ENCODE data around the gene NCCRP1.

Gene NCCRP1

GRCh38 chr19:39171479-39172465, 25.0 kb upstream of the NCCRP1 start:
- no peak overlapping the region for H3K4me3 ChIP-seq (ENCODE audit: low read depth, low read length)
- TF ChIP-seq, protein P1, sequence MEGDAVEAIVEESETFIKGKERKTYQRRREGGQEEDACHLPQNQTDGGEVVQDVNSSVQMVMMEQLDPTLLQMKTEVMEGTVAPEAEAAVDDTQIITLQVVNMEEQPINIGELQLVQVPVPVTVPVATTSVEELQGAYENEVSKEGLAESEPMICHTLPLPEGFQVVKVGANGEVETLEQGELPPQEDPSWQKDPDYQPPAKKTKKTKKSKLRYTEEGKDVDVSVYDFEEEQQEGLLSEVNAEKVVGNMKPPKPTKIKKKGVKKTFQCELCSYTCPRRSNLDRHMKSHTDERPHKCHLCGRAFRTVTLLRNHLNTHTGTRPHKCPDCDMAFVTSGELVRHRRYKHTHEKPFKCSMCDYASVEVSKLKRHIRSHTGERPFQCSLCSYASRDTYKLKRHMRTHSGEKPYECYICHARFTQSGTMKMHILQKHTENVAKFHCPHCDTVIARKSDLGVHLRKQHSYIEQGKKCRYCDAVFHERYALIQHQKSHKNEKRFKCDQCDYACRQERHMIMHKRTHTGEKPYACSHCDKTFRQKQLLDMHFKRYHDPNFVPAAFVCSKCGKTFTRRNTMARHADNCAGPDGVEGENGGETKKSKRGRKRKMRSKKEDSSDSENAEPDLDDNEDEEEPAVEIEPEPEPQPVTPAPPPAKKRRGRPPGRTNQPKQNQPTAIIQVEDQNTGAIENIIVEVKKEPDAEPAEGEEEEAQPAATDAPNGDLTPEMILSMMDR (IDR thresholded peaks at IDR 0.05; ENCODE audit: low read depth, low read length): no peak

GRCh38 chr19:39172700-39173501, 23.9 kb upstream of the NCCRP1 start:
- TF ChIP-seq, protein P1 (IDR thresholded peaks at IDR 0.05; ENCODE audit: low read depth, low read length): no peak

DNA sequence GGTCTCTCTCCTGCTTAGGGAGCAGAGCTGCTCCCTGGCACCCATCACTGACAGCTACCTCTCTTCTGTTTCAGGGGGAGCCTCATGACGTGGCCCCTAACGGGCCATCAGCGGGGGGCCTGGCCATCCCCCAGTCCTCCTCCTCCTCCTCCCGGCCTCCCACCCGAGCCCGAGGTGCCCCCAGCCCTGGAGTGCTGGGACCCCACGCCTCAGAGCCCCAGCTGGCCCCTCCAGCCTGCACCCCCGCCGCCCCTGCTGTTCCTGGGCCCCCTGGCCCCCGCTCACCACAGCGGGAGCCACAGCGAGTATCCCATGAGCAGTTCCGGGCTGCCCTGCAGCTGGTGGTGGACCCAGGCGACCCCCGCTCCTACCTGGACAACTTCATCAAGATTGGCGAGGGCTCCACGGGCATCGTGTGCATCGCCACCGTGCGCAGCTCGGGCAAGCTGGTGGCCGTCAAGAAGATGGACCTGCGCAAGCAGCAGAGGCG, 23.2 kb upstream of the NCCRP1 start:
- TF ChIP-seq, protein P1 (IDR thresholded peaks at IDR 0.05; ENCODE audit: low read depth, low read length): no peak
- no peak overlapping the region for H3K4me3 ChIP-seq (ENCODE audit: low read depth, low read length)

More at GRCh38 chr19:39172700-39173501, 23.9 kb upstream of the NCCRP1 start:
- H3K4me3 ChIP-seq (ENCODE audit: low read depth, low read length): no peak overlapping the region

DNA sequence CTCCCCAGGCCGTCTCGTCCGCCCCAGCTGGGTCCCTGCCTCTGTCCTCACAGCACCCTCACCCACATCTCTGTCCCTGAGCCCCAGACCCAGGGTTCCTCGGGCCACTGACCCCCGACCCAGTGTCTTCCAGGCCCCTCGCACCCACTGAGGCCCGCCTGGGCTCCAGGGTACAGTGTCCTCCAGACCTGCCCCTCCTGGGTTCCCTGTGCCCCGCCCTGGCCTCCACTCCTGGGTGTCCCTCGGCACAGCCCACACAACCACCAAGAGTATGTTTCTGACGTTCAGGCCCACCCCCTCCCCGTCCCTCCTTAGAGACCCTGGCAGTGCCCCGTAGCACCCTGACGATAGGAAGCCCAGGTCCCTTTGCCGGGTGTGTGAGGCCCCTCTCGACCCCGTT, 22.6 kb upstream of the NCCRP1 start:
- TF ChIP-seq, protein P1 (IDR thresholded peaks at IDR 0.05; ENCODE audit: low read depth, low read length): no peak
- H3K4me3 ChIP-seq (ENCODE audit: low read depth, low read length): no peak overlapping the region

DNA sequence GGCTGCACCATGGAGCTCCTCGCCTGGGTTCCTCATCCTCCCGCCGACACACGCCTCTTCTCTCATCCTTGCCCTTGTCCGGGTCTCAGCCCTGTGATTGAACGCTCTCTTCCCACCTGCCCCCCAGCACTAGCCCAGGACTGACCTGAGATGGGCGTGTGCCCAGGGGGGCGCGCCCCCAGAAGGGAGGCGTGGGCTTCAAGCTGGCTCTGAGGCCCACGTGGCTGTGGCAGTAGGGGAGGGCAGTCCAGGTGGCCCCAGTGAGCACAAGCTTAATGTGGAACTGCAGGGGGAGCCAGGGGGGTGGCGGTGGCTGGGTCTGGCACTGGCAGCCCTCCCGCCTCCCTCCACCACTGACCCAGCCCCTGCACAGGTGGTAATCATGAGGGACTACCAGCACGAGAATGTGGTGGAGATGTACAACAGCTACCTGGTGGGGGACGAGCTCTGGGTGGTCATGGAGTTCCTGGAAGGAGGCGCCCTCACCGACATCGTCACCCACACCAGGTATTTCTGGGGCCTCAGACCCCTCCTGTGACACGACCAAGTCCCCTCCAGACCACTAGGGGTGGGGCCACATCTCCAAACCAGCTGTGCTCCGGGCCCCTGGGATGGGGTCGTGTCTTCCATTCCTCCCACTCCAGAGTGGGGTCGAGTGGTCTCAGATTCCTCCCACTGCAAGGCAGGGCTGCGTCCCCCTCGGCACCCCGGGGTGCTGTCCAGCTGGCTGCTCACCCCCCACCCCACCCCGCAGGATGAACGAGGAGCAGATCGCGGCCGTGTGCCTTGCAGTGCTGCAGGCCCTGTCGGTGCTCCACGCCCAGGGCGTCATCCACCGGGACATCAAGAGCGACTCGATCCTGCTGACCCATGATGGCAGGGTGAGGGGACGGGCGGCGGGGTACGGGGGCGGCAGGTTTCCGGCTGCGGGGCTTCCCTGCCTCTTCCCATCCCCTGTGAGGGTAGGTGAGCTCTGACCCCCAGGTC, 21.9 kb upstream of the NCCRP1 start:
- TF ChIP-seq, protein P1 (IDR thresholded peaks at IDR 0.05; ENCODE audit: low read depth, low read length): no peak
- H3K4me3 ChIP-seq (ENCODE audit: low read depth, low read length): no peak overlapping the region

GRCh38 chr19:39175564-39175963, 21.2 kb upstream of the NCCRP1 start:
- H3K4me3 ChIP-seq (ENCODE audit: low read depth, low read length): no peak overlapping the region
- TF ChIP-seq, protein P1 (IDR thresholded peaks at IDR 0.05; ENCODE audit: low read depth, low read length): no peak
